Skeletal muscle satellite cell (primary cell): ENCODE data around the gene DDI2.
"Not testable (repeated sequence)": the region's sequence is repeated elsewhere in the genome, so short reads cannot be mapped to it uniquely, and the experiment has no call there.

Experiments used
- H3K27me3 ChIP-seq: 2 replicates; pipeline ENCODE4 v1.7.0; 2013; ENCODE audit warnings: low read length; ENCODE audit not compliant: control insufficient read depth, insufficient read depth
- H3K36me3 ChIP-seq: 2 replicates; pipeline ENCODE4 v1.7.0; 2013; ENCODE audit warnings: mild to moderate bottlenecking, control low read depth, low read length; ENCODE audit not compliant: insufficient read depth
- H3K4me1 ChIP-seq: 2 replicates; pipeline ENCODE4 v1.7.0; 2013; ENCODE audit warnings: low read length; ENCODE audit not compliant: control insufficient read depth, insufficient read depth
- H3K4me2 ChIP-seq: 2 replicates; pipeline ENCODE4 v1.7.0; 2013; ENCODE audit warnings: mild to moderate bottlenecking, low read length
- H3K4me3 ChIP-seq: 2 replicates; pipeline ENCODE4 v1.7.0; 2013; ENCODE audit warnings: low read length
- H3K9ac ChIP-seq: 2 replicates; pipeline ENCODE4 v1.7.0; 2013; ENCODE audit warnings: mild to moderate bottlenecking, low read depth, low read length, moderate library complexity
- H3K9me3 ChIP-seq: replicated peaks from 2 replicates; pipeline ENCODE4 v1.7.0; 2013; ENCODE audit warnings: mild to moderate bottlenecking, control low read depth, low read length

Gene DDI2

GRCh38 chr1:15650433-15650832 is 33.2 kb downstream of the DDI2 start:
- Histone ChIP-seq H3K4me2 (no peak overlapping the region), H3K4me3 (no peak overlapping the region), H3K4me1 (no peaks in the 10 kb centered on the region), H3K9me3 (no peaks in the 10 kb centered on the region), H3K36me3 (peaks cover 44% of the 10 kb centered on the region), H3K9ac (no peak overlapping the region), H3K27me3 (no peaks in the 10 kb centered on the region)

- H3K9me3 ChIP-seq, H3K4me1 ChIP-seq, H3K27me3 ChIP-seq, H3K9ac ChIP-seq, H3K4me3 ChIP-seq, H3K4me2 ChIP-seq: not testable (repeated sequence)
- H3K36me3 ChIP-seq = peaks cover 52% of the 10 kb centered on the region
These were observed 34.9 kb downstream of the DDI2 start for GRCh38 chr1:15652130-15652529.

GRCh38 chr1:15654091-15654690 is 36.9 kb downstream of the DDI2 start:
- Histone ChIP-seq H3K4me3 (no peak overlapping the region), H3K9me3 (no peaks in the 10 kb centered on the region), H3K4me2 (no peak overlapping the region), H3K9ac (no peak overlapping the region), H3K36me3 (peaks cover 60% of the 10 kb centered on the region), H3K4me1 (no peaks in the 10 kb centered on the region), H3K27me3 (no peaks in the 10 kb centered on the region)

GRCh38 chr1:15656464-15656863 is 39.2 kb downstream of the DDI2 start:
- no peaks in the 10 kb centered on the region for H3K9me3 ChIP-seq
- no peaks in the 10 kb centered on the region for H3K4me1 ChIP-seq
- no peak overlapping the region for H3K4me2 ChIP-seq
- no peaks in the 10 kb centered on the region for H3K27me3 ChIP-seq
- peaks cover 69% of the 10 kb centered on the region for H3K36me3 ChIP-seq
- no peak overlapping the region for H3K9ac ChIP-seq
- no peak overlapping the region for H3K4me3 ChIP-seq

GRCh38 chr1:15657021-15657420 is 39.8 kb downstream of the DDI2 start:
- Histone ChIP-seq H3K4me3 (no peak overlapping the region), H3K9me3 (no peaks in the 10 kb centered on the region), H3K9ac (no peak overlapping the region), H3K27me3 (no peaks in the 10 kb centered on the region), H3K4me2 (no peak overlapping the region), H3K36me3 (peaks cover 70% of the 10 kb centered on the region), H3K4me1 (no peaks in the 10 kb centered on the region)

GRCh38 chr1:15660151-15660550 is 42.9 kb downstream of the DDI2 start:
- H3K4me3 ChIP-seq = no peak overlapping the region
- H3K36me3 ChIP-seq = peaks cover 65% of the 10 kb centered on the region
- H3K4me2 ChIP-seq = no peak overlapping the region
- no peak overlapping the region for H3K9ac ChIP-seq
- H3K4me1 ChIP-seq = no peaks in the 10 kb centered on the region
- H3K27me3 ChIP-seq = no peaks in the 10 kb centered on the region
- no peaks in the 10 kb centered on the region for H3K9me3 ChIP-seq

GRCh38 chr1:15662477-15662876 is 45.2 kb downstream of the DDI2 start:
- Histone ChIP-seq H3K4me1 (no peaks in the 10 kb centered on the region), H3K9me3 (no peaks in the 10 kb centered on the region), H3K4me2 (no peak overlapping the region), H3K36me3 (peaks cover 47% of the 10 kb centered on the region), H3K9ac (no peak overlapping the region), H3K27me3 (no peaks in the 10 kb centered on the region), H3K4me3 (no peak overlapping the region)

- Histone ChIP-seq H3K4me2 (no peak overlapping the region), H3K4me3 (no peak overlapping the region), H3K9ac (no peak overlapping the region), H3K9me3 (no peaks in the 10 kb centered on the region), H3K27me3 (no peaks in the 10 kb centered on the region), H3K4me1 (no peaks in the 10 kb centered on the region), H3K36me3 (peaks cover 40% of the 10 kb centered on the region)
These were observed 46.7 kb downstream of the DDI2 start for GRCh38 chr1:15663925-15664324.

GRCh38 chr1:15667362-15667761 is 50.1 kb downstream of the DDI2 start:
- no peak overlapping the region for H3K9ac ChIP-seq
- H3K36me3 ChIP-seq = peaks cover 6% of the 10 kb centered on the region
- no peaks in the 10 kb centered on the region for H3K9me3 ChIP-seq
- H3K4me1 ChIP-seq = no peaks in the 10 kb centered on the region
- H3K4me3 ChIP-seq = no peak overlapping the region
- no peaks in the 10 kb centered on the region for H3K27me3 ChIP-seq
- no peak overlapping the region for H3K4me2 ChIP-seq

- no peaks in the 10 kb centered on the region for H3K27me3 ChIP-seq
- H3K9me3 ChIP-seq = no peaks in the 10 kb centered on the region
- H3K36me3 ChIP-seq = no peaks in the 10 kb centered on the region
- no peak overlapping the region for H3K9ac ChIP-seq
- H3K4me2 ChIP-seq = no peak overlapping the region
- H3K4me1 ChIP-seq = no peaks in the 10 kb centered on the region
- no peak overlapping the region for H3K4me3 ChIP-seq
These were observed 51.0 kb downstream of the DDI2 start for GRCh38 chr1:15668089-15668754.

- Histone ChIP-seq H3K9me3 (no peaks in the 10 kb centered on the region), H3K4me3 (no peak overlapping the region), H3K4me1 (no peaks in the 10 kb centered on the region), H3K9ac (no peak overlapping the region), H3K4me2 (no peak overlapping the region), H3K27me3 (no peaks in the 10 kb centered on the region), H3K36me3 (no peaks in the 10 kb centered on the region)
These were observed 51.8 kb downstream of the DDI2 start for GRCh38 chr1:15669074-15669473.

GRCh38 chr1:15669864-15670263 is 52.6 kb downstream of the DDI2 start:
- H3K9me3 ChIP-seq = no peaks in the 10 kb centered on the region
- no peaks in the 10 kb centered on the region for H3K4me1 ChIP-seq
- H3K4me3 ChIP-seq = no peak overlapping the region
- no peaks in the 10 kb centered on the region for H3K27me3 ChIP-seq
- no peaks in the 10 kb centered on the region for H3K36me3 ChIP-seq
- no peak overlapping the region for H3K9ac ChIP-seq
- no peak overlapping the region for H3K4me2 ChIP-seq
